ENCODE results near the gene FLOT2.
"Not testable (repeated sequence)": the region's sequence is repeated elsewhere in the genome, so short reads cannot be mapped to it uniquely, and the experiment has no call there.

FLOT2 gene

GRCh38 chr17:28874750-28875149 lies 22.8 kb downstream of the FLOT2 start:
- no peak for DNase-seq

GRCh38 chr17:28873839-28874238 lies 23.7 kb downstream of the FLOT2 start:
- DNase-seq = no peak

GRCh38 chr17:28871056-28871579 lies 26.4 kb downstream of the FLOT2 start:
- DNase-seq = no peak

- DNase-seq = no peak
Observed at GRCh38 chr17:28867276-28867675, 30.3 kb downstream of the FLOT2 start.

GRCh38 chr17:28865946-28866752 lies 31.4 kb downstream of the FLOT2 start:
- no peak for DNase-seq

- no peak for DNase-seq
Observed at GRCh38 chr17:28864991-28865849, 32.3 kb downstream of the FLOT2 start.

GRCh38 chr17:28863953-28864352 lies 33.6 kb downstream of the FLOT2 start:
- DNase-seq = no peak

GRCh38 chr17:28862561-28862960 lies 35.0 kb downstream of the FLOT2 start:
- DNase-seq = no peak

GRCh38 chr17:28861393-28862203 lies 35.9 kb downstream of the FLOT2 start:
- no peak for DNase-seq

- DNase-seq = no peak
Observed at GRCh38 chr17:28860363-28860808, 37.1 kb downstream of the FLOT2 start.

- no peak for DNase-seq
Observed at GRCh38 chr17:28858801-28859355, 38.7 kb downstream of the FLOT2 start.

GRCh38 chr17:28857905-28858800 lies 39.4 kb downstream of the FLOT2 start:
- no peak for DNase-seq

- DNase-seq = no peak
Observed at GRCh38 chr17:28856028-28856574, 41.4 kb downstream of the FLOT2 start.

- no peak for DNase-seq
Observed at GRCh38 chr17:28855336-28855679, 42.2 kb downstream of the FLOT2 start.

- peak; percentile 88 for DNase-seq
Observed at GRCh38 chr17:28854457-28855335, 42.8 kb downstream of the FLOT2 start, which contains the start of gene ERAL1. TSS of gene ERAL1 (plus strand) at chr17:28855016. CDS start at chr17:28855035, 19 bp downstream.

- no peak for DNase-seq
Observed at GRCh38 chr17:28853295-28853694, 44.2 kb downstream of the FLOT2 start.

GRCh38 chr17:28849281-28849680 lies 48.3 kb downstream of the FLOT2 start:
- no peak for DNase-seq

- DNase-seq = not testable (repeated sequence)
Observed at GRCh38 chr17:28848667-28849066, 48.9 kb downstream of the FLOT2 start.

- not testable (repeated sequence) for DNase-seq
Observed at GRCh38 chr17:28846699-28847098, 50.8 kb downstream of the FLOT2 start.

Data from right kidney (tissue), 1 donor.